Measurements from ENCODE around the gene CCND2. TPM values are rescaled to one million over a fixed set of nuclear protein-coding genes. Genes with fewer than 3 reads are reported as not detected.

CCND2 gene
- total RNA-seq, 1 experiment from 2014 or later: 0.09 TPM

DNA sequence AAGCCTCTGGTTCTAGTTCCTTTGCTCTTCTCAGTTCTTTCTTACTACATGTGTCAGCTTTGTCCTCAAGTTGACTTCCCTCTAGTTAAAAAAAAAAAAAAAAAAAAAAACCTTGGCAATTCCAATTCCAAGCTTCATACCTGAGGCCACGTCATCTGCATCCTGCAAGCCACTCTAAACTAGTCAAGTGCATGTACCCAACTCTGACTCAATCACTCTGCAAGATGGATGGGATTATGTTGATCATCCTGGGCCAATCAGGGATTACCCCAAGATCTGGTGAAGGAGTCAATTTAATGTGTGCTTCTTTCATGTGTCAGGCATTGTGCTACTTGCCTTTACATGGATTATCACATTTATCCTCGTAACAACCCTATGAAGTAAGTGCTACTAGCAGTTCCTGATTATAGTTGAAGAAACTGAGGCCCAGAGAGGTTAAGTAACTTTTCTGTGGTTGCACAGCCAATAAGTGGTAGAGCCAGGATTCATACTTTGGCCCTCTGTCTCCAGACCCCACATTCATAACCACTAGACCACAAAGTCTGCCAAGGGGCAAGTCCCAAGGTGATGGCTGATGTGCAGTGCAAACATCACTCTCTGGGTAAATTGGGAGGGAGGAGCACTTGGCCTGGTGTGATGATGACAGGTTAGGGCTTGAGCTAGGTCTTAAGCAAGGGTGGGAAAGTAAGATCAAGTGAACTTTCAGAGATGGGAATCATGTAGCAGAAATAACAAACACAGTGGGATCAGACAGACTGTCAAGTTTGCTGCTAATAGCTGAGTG lies 17.3 kb upstream of the CCND2 start:
- no peaks in the 10 kb centered on the region for H3F3A ChIP-seq (ENCODE audit: insufficient read depth, low read depth)
- no peak overlapping the region for H3K27ac ChIP-seq
- no peaks in the 10 kb centered on the region for H4K20me1 ChIP-seq (ENCODE audit: insufficient read depth)
- ChIA-PET POLR2A (ENCODE audit: unreplicated experiment) (no interaction called here), CTCF (no interaction called here)
- no peaks in the 10 kb centered on the region for H3K9me3 ChIP-seq (ENCODE audit: insufficient read depth, low read depth)
- no peaks in the 10 kb centered on the region for H3K4me1 ChIP-seq (replicated peaks; ENCODE audit: insufficient read depth)
- intact Hi-C loops (cut with micrococcal nuclease; ENCODE audit: unreplicated experiment): no loop called here
- no peak overlapping the region for H3K4me2 ChIP-seq
- H3K27me3 ChIP-seq (ENCODE audit: insufficient read depth, low read depth): peaks cover 74% of the 10 kb centered on the region
- no peak overlapping the region for H3K4me3 ChIP-seq
- TF ChIP-seq CTCF (conservative IDR thresholded peaks at IDR 0.05): no peak
- TF ChIP-seq EZH2 (IDR thresholded peaks at IDR 0.05; ENCODE audit: low read depth): no peak
- DNase-seq: no peak
- no peaks in the 10 kb centered on the region for H3K9me2 ChIP-seq (ENCODE audit: insufficient read depth)
- no peak overlapping the region for H2AFZ ChIP-seq
- no TSS peak for BruUV-seq (replicated peaks)
- H3K36me3 ChIP-seq (ENCODE audit: low read depth): no peaks in the 10 kb centered on the region
- H3K79me2 ChIP-seq (ENCODE audit: low read depth): no peaks in the 10 kb centered on the region

DNA sequence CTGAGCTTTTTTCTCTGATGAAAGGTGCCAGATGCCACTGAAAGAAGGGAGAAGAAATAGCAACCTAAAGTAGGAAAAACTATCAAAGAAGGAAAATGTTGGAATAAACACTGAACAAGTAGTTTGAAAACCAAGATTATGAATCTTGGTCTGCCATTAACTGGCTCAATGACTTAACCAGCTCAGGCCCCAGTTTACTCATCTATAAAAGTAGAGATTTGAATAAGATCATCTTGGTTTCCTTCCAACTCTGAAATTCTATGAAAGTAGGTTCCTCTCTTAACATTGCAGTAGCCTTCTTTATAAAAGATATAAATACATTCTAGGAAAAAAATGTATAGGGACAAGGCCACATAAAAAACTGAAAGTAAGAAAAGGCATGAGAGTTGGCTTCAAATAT lies 16.1 kb upstream of the CCND2 start:
- Histone ChIP-seq H3K27me3 (ENCODE audit: insufficient read depth, low read depth) (peaks cover 76% of the 10 kb centered on the region), H3K79me2 (ENCODE audit: low read depth) (no peaks in the 10 kb centered on the region), H3K9me2 (ENCODE audit: insufficient read depth) (no peaks in the 10 kb centered on the region), H3K4me2 (no peak overlapping the region), H3K9me3 (ENCODE audit: insufficient read depth, low read depth) (no peaks in the 10 kb centered on the region), H2AFZ (no peak overlapping the region), H3K36me3 (ENCODE audit: low read depth) (no peaks in the 10 kb centered on the region), H3K4me3 (no peak overlapping the region), H3F3A (ENCODE audit: insufficient read depth, low read depth) (no peaks in the 10 kb centered on the region), H3K27ac (no peak overlapping the region), H4K20me1 (ENCODE audit: insufficient read depth) (no peaks in the 10 kb centered on the region), H3K4me1 (replicated peaks; ENCODE audit: insufficient read depth) (no peaks in the 10 kb centered on the region)
- no TSS peak for BruUV-seq (replicated peaks)
- ChIA-PET POLR2A (ENCODE audit: unreplicated experiment) (no interaction called here), CTCF (no interaction called here)
- DNase-seq: no peak
- TF ChIP-seq EZH2 (IDR thresholded peaks at IDR 0.05; ENCODE audit: low read depth): no peak
- TF ChIP-seq CTCF (conservative IDR thresholded peaks at IDR 0.05): no peak
- intact Hi-C loops (cut with micrococcal nuclease; ENCODE audit: unreplicated experiment): no loop called here

GRCh38 chr12:4259099-4259498 lies 14.5 kb upstream of the CCND2 start:
- intact Hi-C loops (cut with micrococcal nuclease; ENCODE audit: unreplicated experiment): no loop called here
- Histone ChIP-seq H3K4me1 (replicated peaks; ENCODE audit: insufficient read depth) (no peaks in the 10 kb centered on the region), H3K27me3 (ENCODE audit: insufficient read depth, low read depth) (peaks cover 76% of the 10 kb centered on the region), H3K79me2 (ENCODE audit: low read depth) (no peaks in the 10 kb centered on the region), H3K9me3 (ENCODE audit: insufficient read depth, low read depth) (no peaks in the 10 kb centered on the region), H3K4me3 (no peak overlapping the region), H3K36me3 (ENCODE audit: low read depth) (no peaks in the 10 kb centered on the region), H3K9me2 (ENCODE audit: insufficient read depth) (no peaks in the 10 kb centered on the region), H3K27ac (no peak overlapping the region), H3F3A (ENCODE audit: insufficient read depth, low read depth) (no peaks in the 10 kb centered on the region), H2AFZ (no peak overlapping the region), H3K4me2 (no peak overlapping the region), H4K20me1 (ENCODE audit: insufficient read depth) (no peaks in the 10 kb centered on the region)
- POLR2A ChIA-PET (ENCODE audit: unreplicated experiment): no interaction called here
- no peak for DNase-seq
- BruUV-seq (replicated peaks): no TSS peak
- CTCF ChIA-PET: interaction anchor here (0.6 kb wide), 1 partner anchor 10 kb away, joined by 8 read pairs; no protein-coding TSS in a partner anchor
- TF ChIP-seq EZH2 (IDR thresholded peaks at IDR 0.05; ENCODE audit: low read depth) (no peak), CTCF (conservative IDR thresholded peaks at IDR 0.05) (no peak)
